HG03469 (cell line): Measurements from ENCODE around the gene CLEC16A.

Experiments
- ATAC-seq: cut with Tn5 transposase; IDR thresholded peaks from one replicate; pipeline ENCODE4 v1.9.1; 2021; ENCODE audit warnings: mild to moderate bottlenecking, moderate library complexity, moderate number of reproducible peaks; ENCODE audit not compliant: unreplicated experiment

The CLEC16A gene

DNA sequence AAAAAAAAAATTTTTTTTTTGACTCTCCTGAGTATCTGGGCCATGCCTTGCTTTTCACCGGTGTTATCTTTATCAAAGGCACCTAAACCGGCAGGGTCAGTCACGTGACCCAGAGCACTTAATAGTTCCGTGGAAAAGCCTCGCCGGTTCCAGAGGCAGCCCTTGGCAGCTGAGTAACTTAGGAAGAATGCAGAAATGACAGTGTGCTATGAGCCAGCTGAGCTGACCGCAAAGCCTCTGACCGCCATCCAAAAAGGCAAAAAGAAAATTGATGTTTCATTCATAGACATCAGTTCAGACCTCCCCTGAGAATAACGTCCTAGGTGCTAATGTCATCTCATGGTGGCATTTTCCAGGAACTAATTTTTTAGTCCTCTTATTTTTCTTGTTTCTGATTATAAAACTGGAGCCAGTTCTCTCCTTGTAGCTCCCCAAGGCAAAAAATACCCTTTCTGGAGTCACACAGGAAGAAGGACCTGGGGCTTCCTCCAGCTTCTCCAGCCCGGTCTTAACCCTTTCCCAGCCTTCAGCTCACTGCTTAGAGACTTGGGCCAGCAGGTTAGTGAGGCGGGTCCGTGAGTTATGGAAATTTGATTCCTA is 189.1 kb downstream of the CLEC16A start:
- ATAC-seq = no peak

DNA sequence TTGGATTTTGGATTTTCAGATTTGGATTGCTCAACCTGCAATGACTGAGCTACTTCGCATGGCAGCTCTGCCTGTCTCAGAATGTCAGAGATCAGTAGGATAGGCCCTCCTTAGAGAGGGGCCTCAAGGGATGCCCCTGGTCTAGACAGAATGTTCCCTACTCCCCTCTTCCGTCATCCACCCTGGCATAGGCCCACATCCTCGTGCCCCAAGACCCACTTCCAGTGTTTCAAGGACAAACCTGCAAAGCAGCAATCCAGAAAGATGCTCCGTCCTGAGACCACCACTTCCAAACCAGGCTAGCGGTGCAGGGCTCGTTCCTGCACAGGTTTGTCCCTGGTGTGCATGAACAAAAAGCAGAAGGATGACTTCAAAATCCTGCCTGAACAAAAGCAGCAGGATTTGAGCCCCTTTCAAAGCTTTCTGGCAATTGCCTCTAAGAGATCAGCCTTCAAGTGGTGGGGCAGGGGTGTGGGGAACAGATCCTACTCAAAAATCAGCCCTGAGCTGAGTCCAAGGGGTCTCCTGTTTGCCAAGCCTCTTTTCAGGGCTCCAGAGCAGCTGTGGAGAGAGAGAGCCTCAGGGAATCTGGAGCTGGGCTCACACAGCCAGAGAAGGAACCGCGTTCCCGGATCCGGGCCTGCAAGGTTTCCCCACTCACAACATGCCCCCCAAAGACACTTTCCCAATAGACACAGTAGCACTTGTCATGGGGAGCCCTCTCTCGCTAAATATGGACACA is 190.5 kb downstream of the CLEC16A start:
- ATAC-seq = no peak

GRCh38 chr16:11135464-11135973 is 191.2 kb downstream of the CLEC16A start:
- ATAC-seq = no peak

- no peak for ATAC-seq
These were observed 192.2 kb downstream of the CLEC16A start for GRCh38 chr16:11136600-11136999.

- no peak for ATAC-seq
These were observed 193.8 kb downstream of the CLEC16A start for GRCh38 chr16:11138022-11138768.

- ATAC-seq = no peak
These were observed 194.5 kb downstream of the CLEC16A start for GRCh38 chr16:11138769-11139325.

GRCh38 chr16:11139326-11140097 is 195.1 kb downstream of the CLEC16A start:
- no peak for ATAC-seq

DNA sequence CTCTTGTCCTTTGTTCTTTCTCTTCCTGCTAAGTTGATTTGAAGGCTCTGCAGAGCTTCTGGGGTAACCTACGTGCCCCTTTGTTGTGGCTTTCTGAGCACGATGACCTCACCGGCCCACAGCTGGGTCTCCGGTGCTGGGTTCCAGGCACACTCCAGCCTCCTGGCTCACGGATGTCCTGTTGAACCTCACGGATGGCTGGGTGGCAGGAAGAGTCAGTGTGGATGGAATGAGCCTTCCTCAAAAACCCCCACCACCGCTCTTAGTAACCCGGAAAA is 195.7 kb downstream of the CLEC16A start:
- ATAC-seq = no peak

DNA sequence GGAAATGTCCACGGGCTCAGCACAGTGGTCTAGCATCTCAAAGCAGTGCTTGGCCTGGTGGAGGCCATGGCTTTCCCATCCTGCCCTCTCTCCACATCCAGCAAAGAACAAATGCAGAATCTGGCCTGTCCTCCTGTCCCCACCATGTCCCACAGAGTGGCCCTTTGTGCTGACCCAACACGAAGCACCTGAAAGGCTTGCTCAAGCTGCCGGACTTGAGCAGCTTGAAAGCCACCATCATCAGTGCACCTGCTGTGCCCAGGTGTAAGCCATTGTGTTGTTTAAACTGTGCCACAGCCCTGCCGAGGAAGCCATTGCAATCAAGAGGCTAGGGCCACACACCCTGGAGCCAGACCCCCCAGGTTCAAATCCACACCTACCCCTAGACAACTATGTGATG is 196.1 kb downstream of the CLEC16A start:
- no peak for ATAC-seq

DNA sequence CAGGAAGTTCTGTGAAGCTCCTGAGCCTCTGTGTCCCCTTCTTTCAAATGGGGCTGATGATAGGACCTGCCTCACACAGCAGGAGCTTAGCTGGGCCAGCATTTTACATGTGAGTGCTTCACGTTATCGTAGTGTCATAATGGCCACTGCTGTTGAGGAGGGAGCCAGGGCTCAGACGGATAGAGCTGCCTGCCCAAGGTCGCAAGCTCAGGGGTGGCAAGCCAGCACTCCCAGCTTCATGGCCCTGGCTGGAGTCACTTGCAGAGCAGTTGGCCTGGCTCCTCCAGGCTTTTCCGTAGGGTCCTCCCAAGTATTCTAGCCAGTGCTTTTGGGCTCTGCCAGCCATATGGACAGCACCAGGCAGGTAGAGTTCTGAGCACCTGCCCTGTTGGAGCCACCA is 196.5 kb downstream of the CLEC16A start:
- no peak for ATAC-seq

GRCh38 chr16:11141409-11142260 is 197.3 kb downstream of the CLEC16A start:
- no peak for ATAC-seq

DNA sequence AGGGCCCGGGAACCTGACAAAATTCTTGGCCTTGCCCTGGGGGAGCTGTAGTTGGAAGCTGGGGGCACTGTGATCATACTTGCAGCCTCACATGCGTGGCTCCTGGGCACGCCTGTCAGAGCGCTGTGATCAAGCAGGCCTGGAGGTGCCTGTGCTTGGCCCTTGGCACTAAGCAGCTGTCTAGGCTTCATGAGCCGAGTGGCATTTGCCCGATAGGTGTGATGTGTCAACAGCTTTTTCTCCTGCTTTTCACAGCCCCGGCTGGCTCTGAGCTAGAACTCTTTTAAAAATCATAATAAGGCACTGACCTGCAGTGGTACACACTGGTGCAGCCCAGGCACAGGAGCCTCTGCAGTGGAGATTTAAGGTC is 197.9 kb downstream of the CLEC16A start:
- no peak for ATAC-seq

DNA sequence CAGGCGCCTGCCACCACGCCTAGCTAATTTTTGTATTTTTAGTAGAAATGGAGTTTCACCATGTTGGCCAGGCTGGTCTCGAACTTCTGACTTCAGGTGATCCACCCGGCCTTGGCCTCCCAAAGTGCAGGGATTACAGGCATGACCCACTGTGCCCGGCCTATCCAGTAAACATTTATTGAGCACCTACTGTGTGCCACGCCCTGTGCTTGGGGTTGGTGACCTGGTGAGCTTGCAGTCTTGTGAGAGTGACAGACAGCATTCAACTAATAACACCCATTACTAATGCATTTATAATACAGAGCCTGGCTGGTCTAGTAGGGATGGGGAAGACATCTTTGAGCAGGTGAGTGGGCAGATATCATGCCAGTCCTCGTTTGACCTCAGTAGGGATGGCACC is 198.6 kb downstream of the CLEC16A start:
- no peak for ATAC-seq

DNA sequence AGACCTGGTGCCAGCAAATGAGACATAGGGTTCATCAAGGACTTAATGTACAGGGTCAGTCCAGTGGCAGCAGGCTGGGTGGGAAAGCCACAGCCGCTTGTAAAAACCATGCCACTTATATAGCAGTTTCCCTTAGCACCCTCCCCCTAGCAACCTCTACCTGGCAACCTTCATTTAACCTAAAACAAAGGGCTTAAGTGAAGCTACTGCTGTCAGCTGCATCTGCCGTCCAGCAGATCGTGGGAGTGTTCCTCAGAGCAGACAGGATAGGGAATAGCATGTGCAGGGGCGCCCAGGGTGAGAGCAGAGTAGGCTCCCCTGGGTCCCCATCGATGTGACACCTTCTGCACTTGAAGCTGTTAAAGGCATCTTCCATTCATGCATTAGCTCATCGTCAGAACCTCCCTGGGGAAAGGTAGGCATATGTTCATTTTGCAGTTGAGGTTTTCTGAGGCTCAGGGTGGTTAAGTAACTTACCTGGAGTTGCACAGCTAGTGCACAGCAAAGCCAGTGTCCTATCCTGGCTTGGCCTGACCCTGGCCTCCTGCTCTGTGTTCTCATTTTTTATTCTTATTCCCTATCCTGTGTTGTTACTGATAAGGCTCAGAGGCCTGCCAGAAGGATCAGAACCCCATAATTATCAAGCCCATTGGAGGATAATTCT is 199.1 kb downstream of the CLEC16A start:
- ATAC-seq = no peak

DNA sequence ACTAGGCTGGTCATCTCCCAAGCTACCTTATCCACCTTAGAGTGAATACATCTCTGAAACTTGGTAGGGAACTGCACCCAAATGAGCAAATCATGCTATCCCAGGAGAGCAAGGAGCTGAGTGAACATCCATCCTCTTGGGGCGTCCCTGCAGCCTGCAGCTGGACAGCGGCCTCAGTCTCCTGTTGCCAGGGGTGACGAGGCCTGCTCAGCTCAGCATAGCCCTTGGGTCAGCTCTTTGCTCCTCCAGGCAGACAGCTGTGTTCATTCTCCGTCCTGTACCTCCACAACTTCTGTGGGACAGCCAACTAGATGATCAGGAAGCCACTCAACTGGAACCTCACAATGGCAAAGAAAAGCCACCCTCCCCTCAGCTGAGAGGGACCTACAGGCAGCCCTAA is 199.8 kb downstream of the CLEC16A start:
- no peak for ATAC-seq

- ATAC-seq = no peak
These were observed 200.9 kb downstream of the CLEC16A start for GRCh38 chr16:11145173-11145818.

DNA sequence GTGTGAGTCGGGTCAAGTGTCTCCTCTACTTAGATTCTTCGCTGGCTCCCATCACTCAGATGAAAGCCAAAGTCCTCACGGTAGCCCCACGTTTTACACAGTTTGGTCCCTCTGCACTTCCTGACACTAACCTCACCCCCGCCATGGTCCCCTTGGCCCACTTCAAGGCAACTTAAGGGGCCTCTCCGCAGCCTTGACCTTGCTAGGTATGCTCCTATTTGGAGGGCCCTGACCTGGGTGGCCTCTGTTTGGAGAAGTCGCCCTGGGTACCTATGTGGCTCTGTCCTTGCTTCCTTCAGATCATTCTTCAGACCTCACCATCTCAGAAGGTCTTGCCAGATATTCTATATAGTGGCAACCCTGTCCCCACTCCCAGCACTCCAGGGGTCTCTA is 201.5 kb downstream of the CLEC16A start:
- ATAC-seq = no peak

GRCh38 chr16:11147033-11147753 is 202.8 kb downstream of the CLEC16A start:
- ATAC-seq = no peak
